Testis (tissue), 2 donors: ENCODE measurements around the gene ANKRD44.

Experiments
- CTCF ChIP-seq, 3 experiments: fragments of 450-650 bp in 2 of 3; fragments of 200-600 bp in 1 of 3; sonication (generic) in 1 of 3; IDR thresholded peaks; one replicate each; pipeline ENCODE4 v1.5.1; 2016 to 2019; ENCODE audit warnings: antibody characterized with exemption in 3 of 3, mild to moderate bottlenecking in 2 of 3, moderate library complexity in 1 of 3
- POLR2A ChIP-seq: fragments of 450-650 bp; IDR thresholded peaks from one replicate; pipeline ENCODE4 v1.6.1; 2017; ENCODE audit warnings: antibody characterized with exemption, mild to moderate bottlenecking, moderate library complexity

DNA sequence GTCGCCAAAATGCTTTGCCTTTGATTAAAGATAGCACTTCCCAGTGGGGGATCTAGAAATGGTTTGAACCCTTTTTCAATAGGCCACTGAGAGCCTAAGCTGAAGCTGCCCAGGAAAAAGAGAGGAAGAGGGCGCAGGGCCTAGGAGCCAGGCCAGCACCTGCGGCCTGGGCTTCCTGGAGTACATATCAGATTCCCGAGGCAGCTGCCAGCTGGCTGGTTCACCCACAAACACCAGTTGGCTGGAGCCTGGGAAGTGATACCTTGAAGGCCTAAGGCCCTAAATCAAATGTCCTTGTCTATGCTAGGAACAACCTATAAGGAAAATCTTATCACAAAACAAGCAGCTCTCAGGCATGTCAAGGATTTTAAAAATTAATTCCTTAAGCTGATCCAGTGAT lies 37.1 kb downstream of the ANKRD44 start:
- TF ChIP-seq CTCF (IDR thresholded peaks at IDR 0.05), result no peak
- TF ChIP-seq POLR2A, result no peak
